MV-4-11 (cell line): ENCODE measurements around the gene RTP2.

Experiments used
- DNase-seq: peaks from one replicate; lab custom pipeline; 2025; lab: John Stamatoyannopoulos, UW

Gene RTP2

GRCh38 chr3:187702507-187703033, at the start of gene RTP2:
Gene RTP2 (minus strand): TSS chr3:187702557. CDS start chr3:187702128, 429 bp downstream.
- no peak for DNase-seq

- DNase-seq, result no peak
Measured at GRCh38 chr3:187750513-187751123, 48.3 kb upstream of the RTP2 start.

GRCh38 chr3:187750006-187750512, 47.7 kb upstream of the RTP2 start:
- peak; percentile 51 for DNase-seq

- peak; percentile 68 for DNase-seq
Measured at GRCh38 chr3:187748050-187748481, 45.7 kb upstream of the RTP2 start.

- DNase-seq, result no peak
Measured at GRCh38 chr3:187747506-187747905, 45.1 kb upstream of the RTP2 start.

GRCh38 chr3:187746442-187747281, 44.3 kb upstream of the RTP2 start:
- DNase-seq, result no peak

- no peak for DNase-seq
Measured at GRCh38 chr3:187746059-187746441, 43.7 kb upstream of the RTP2 start.

- DNase-seq, result peak; percentile 94
Measured at GRCh38 chr3:187745201-187746058, 43.1 kb upstream of the RTP2 start, which contains the start of gene BCL6. Gene BCL6 (minus strand): TSS chr3:187745468. CDS start chr3:187733693, 11,775 bp downstream.

- no peak for DNase-seq
Measured at GRCh38 chr3:187744169-187745151, 42.1 kb upstream of the RTP2 start.

GRCh38 chr3:187743195-187744141, 41.1 kb upstream of the RTP2 start:
- DNase-seq, result no peak

- DNase-seq, result peak; percentile 57
Measured at GRCh38 chr3:187742351-187743171, 40.2 kb upstream of the RTP2 start.

- peak; percentile 84 for DNase-seq
Measured at GRCh38 chr3:187741403-187742350, 39.3 kb upstream of the RTP2 start.

- DNase-seq, result peak; percentile 34
Measured at GRCh38 chr3:187740421-187741399, 38.4 kb upstream of the RTP2 start.

- DNase-seq, result peak; percentile 71
Measured at GRCh38 chr3:187739561-187740332, 37.4 kb upstream of the RTP2 start.

- no peak for DNase-seq
Measured at GRCh38 chr3:187739094-187739560, 36.8 kb upstream of the RTP2 start.
